Dendritic cell treated with granulocyte-macrophage colony-stimulating factor and Interleukin-4, amounts not matched to agents 40 ng/mL and 50 ng/mL, for 4 days (primary cell): ENCODE results near the gene CRYZ.
A peak's percentile ranks its signal among the peaks of the same experiment; 100 is the strongest.
"Not testable (repeated sequence)": the region's sequence is repeated elsewhere in the genome, so short reads cannot be mapped to it uniquely, and the experiment has no call there.

ENCODE experiments used
- H3K27ac Mint-ChIP-seq: one replicate; pipeline ENCODE4 v1.8.0; 2022; ENCODE audit warnings: mild to moderate bottlenecking, mixed read lengths
- H3K27me3 Mint-ChIP-seq: one replicate; pipeline ENCODE4 v1.8.0; 2022; ENCODE audit warnings: mild to moderate bottlenecking, mixed read lengths
- H3K36me3 Mint-ChIP-seq: one replicate; pipeline ENCODE4 v1.8.0; 2022; ENCODE audit warnings: low read depth, mixed read lengths
- H3K4me1 Mint-ChIP-seq: one replicate; pipeline ENCODE4 v1.8.0; 2022; ENCODE audit warnings: low read depth, mixed read lengths
- H3K4me3 Mint-ChIP-seq: one replicate; pipeline ENCODE4 v1.8.0; 2022; ENCODE audit warnings: mild to moderate bottlenecking, moderate library complexity, mixed read lengths
- H3K9me3 Mint-ChIP-seq: one replicate; pipeline ENCODE4 v1.8.0; 2022; ENCODE audit warnings: mixed read lengths
- intact Hi-C: fragments of 100-400 bp; cut with micrococcal nuclease; formaldehyde crosslinking; loops from one replicate; pipeline ENCODE4 v1.15.0; 2022

CRYZ gene, protein sequence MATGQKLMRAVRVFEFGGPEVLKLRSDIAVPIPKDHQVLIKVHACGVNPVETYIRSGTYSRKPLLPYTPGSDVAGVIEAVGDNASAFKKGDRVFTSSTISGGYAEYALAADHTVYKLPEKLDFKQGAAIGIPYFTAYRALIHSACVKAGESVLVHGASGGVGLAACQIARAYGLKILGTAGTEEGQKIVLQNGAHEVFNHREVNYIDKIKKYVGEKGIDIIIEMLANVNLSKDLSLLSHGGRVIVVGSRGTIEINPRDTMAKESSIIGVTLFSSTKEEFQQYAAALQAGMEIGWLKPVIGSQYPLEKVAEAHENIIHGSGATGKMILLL

DNA sequence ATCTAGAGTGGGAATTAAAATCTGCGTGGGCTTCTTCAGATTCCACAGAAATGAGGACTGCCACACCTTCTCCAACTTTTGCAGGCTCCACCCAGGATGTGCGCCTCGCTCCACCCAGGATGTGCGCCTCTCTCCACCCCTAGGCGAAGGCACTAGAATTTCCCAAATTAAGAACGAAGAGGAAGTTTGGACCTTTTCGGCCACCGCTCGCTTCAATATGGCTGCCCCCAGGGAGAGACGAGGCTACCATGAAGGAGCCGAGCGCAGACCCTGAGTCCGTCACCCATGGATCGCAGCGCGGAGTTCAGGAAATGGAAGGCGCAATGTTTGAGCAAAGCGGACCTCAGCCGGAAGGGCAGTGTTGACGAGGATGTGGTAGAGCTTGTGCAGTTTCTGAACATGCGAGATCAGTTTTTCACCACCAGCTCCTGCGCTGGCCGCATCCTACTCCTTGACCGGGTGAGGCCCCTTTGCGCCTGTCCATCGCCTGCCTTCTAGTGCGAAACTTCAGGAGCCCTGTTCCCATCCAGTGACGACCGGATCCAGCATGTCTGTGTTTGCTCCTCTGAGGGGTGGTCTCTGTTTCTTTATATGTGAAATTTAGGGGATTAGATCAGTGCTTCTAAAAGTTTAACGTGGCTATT, at the start of gene CRYZ, which contains the start of gene TYW3:
Gene CRYZ (minus strand): TSS at position 91 of the 644 bp plus-strand sequence. CDS start 8,229 bp downstream, outside the sequence.
Gene TYW3 (plus strand): TSS at position 193 of the 644 bp plus-strand sequence. CDS start 93 bp downstream, at position 286.
- H3K9me3 Mint-ChIP-seq = no peaks in the 10 kb centered on the region
- intact Hi-C loops = loop anchor here (5.0 kb wide), 2 partner anchors 531 to 1054 kb away; partner anchors contain the start of gene RABGGTB
- peak within 1 kb of the TSS; percentile 91 for H3K27ac Mint-ChIP-seq
- peaks cover 31% of the 10 kb centered on the region for H3K4me1 Mint-ChIP-seq
- peak within 1 kb of the TSS; percentile 89 for H3K4me3 Mint-ChIP-seq
- peaks cover 42% of the 10 kb centered on the region for H3K36me3 Mint-ChIP-seq
- no peaks in the 10 kb centered on the region for H3K27me3 Mint-ChIP-seq

DNA sequence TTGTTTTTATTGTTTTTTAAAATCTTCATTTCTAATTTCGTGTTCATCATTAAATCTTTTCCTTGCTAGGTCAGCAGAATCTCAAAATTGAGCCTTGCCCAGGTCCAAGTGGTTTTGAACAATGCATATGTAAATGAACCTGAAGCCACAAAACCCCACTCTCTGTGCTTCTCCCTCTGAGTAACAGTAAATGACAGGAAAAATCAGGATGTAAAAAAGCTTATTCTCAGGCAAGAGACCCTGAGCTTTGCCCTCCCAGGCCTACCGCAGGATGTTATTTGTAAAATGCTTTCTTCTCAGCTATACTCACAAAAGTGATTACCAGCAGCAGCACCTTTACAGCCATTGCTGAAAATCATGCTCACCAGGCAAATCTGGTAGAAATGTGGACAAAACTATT, 47.7 kb upstream of the CRYZ start:
- H3K9me3 Mint-ChIP-seq = no peaks in the 10 kb centered on the region
- intact Hi-C loops = no loop called here
- no peak overlapping the region for H3K4me3 Mint-ChIP-seq
- H3K27ac Mint-ChIP-seq = no peak overlapping the region
- no peaks in the 10 kb centered on the region for H3K4me1 Mint-ChIP-seq
- peaks cover 6% of the 10 kb centered on the region for H3K27me3 Mint-ChIP-seq
- H3K36me3 Mint-ChIP-seq = no peaks in the 10 kb centered on the region

DNA sequence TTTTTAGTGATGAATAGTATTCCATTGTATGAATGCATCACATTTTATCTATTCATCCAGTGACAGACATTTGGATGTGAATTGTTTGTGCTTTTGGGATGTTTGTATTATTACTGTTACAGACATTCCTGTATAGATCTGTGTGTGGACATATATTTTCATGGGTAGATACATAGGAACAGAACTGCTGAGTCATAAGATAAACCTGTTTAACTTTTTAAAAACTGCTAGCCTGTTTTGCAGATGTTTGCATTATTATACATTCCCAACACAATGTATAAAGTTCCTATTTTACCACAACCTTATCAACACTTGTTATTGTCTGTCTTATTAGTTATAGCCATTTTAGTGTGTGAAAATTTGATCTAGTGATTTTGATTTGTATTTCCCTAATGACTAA, 46.9 kb upstream of the CRYZ start:
- H3K27me3 Mint-ChIP-seq = peaks cover 6% of the 10 kb centered on the region
- intact Hi-C loops = no loop called here

DNA sequence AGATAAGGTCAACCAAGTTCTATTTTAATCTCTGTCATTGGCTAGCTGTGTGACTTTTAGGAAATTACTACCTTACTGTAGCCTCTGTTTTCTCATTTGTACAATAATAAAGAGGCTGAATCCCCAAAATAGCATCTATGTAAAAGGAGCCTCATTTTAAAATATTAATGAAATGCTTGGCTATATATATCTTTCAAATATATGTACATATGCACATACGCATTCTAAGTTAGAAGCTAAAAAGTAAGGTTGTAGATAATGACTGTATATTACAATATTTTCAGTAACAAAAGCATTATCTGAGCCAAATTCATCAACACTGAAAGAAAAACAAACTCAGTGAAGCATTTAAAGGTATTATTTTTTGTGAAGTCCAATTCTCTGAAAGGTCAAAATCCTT, 44.7 kb upstream of the CRYZ start:
- H3K9me3 Mint-ChIP-seq = no peaks in the 10 kb centered on the region
- intact Hi-C loops = no loop called here
- peaks cover 3% of the 10 kb centered on the region for H3K27me3 Mint-ChIP-seq
- no peak overlapping the region for H3K27ac Mint-ChIP-seq
- no peaks in the 10 kb centered on the region for H3K36me3 Mint-ChIP-seq
- no peak overlapping the region for H3K4me3 Mint-ChIP-seq
- H3K4me1 Mint-ChIP-seq = no peaks in the 10 kb centered on the region

More for the DNA sequence above, 46.9 kb upstream of the CRYZ start:
- Mint-ChIP-seq H3K4me3 (no peak overlapping the region), H3K36me3 (no peaks in the 10 kb centered on the region), H3K27ac (no peak overlapping the region), H3K9me3 (no peaks in the 10 kb centered on the region), H3K4me1 (no peaks in the 10 kb centered on the region)

DNA sequence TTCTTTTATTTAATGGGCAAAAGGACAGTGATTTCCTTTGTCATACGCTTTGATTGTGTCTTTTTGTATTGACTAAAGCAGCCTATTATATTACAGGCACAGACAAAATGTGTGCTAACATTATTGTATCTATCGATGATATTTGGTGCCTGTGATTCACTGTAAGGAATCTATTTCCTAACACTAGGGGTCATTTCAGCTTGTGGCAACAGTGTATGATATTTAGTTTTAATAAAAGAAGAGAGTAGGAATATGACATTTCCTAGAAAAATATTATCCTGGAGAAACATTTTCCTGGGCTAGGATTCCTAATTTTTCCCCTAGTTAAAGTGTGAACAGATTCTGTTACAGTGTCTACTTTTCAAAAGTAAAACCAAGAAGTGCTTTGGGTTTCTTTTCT, 42.9 kb upstream of the CRYZ start:
- H3K27me3 Mint-ChIP-seq = peaks cover 3% of the 10 kb centered on the region

DNA sequence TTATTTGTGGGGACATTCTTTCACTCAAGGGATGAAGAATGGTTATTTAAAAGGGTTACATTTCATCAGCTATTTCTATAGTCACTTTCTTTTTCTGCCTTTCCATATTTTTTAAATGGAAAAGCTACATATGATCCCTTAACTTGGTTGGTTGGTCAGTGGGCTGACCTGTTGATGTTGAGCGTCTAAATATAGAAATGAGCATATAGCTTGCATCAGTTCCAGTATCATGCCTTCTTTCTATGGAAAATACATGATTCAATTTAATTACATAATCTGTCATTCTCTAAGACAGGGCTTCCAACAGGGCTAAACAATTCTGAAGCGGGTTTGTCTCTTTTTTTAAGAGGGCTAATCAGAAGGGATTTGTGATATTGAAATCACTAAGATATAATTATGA, 40.7 kb upstream of the CRYZ start:
- H3K27ac Mint-ChIP-seq = no peak overlapping the region
- no peaks in the 10 kb centered on the region for H3K4me1 Mint-ChIP-seq
- no peaks in the 10 kb centered on the region for H3K9me3 Mint-ChIP-seq
- no peak overlapping the region for H3K4me3 Mint-ChIP-seq
- intact Hi-C loops = loop anchor here (1.0 kb wide), 1 partner anchor 432 kb away; no protein-coding TSS in a partner anchor
- H3K27me3 Mint-ChIP-seq = peaks cover 3% of the 10 kb centered on the region
- H3K36me3 Mint-ChIP-seq = no peaks in the 10 kb centered on the region

More for the DNA sequence above, 42.9 kb upstream of the CRYZ start:
- no peak overlapping the region for H3K27ac Mint-ChIP-seq
- no peak overlapping the region for H3K4me3 Mint-ChIP-seq
- no peaks in the 10 kb centered on the region for H3K36me3 Mint-ChIP-seq
- H3K4me1 Mint-ChIP-seq = no peaks in the 10 kb centered on the region
- no peaks in the 10 kb centered on the region for H3K9me3 Mint-ChIP-seq
- intact Hi-C loops = no loop called here

DNA sequence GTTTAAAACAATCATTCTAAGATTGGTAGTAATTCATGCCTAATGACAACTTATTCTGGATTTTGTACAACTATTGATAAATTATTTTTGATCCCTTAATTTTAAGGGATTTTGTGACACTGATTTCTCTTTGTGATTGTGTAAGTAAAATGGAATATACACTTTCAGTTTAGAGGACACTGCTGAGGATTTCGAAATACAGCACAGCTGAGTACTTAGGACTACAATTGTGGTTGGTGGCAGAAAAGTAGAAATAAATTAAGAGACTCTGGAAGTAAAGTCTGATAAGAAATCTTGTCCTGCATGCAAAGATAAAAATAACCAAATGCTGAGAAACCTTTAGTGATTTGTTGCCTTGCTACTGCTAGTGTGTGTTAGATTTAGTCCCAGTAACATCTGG, 40.1 kb upstream of the CRYZ start:
- Mint-ChIP-seq H3K4me1 (no peaks in the 10 kb centered on the region), H3K36me3 (no peaks in the 10 kb centered on the region), H3K9me3 (no peaks in the 10 kb centered on the region), H3K27ac (no peak overlapping the region), H3K4me3 (no peak overlapping the region), H3K27me3 (no peaks in the 10 kb centered on the region)
- intact Hi-C loops = loop anchor here (1.0 kb wide), 1 partner anchor 432 kb away; no protein-coding TSS in a partner anchor

DNA sequence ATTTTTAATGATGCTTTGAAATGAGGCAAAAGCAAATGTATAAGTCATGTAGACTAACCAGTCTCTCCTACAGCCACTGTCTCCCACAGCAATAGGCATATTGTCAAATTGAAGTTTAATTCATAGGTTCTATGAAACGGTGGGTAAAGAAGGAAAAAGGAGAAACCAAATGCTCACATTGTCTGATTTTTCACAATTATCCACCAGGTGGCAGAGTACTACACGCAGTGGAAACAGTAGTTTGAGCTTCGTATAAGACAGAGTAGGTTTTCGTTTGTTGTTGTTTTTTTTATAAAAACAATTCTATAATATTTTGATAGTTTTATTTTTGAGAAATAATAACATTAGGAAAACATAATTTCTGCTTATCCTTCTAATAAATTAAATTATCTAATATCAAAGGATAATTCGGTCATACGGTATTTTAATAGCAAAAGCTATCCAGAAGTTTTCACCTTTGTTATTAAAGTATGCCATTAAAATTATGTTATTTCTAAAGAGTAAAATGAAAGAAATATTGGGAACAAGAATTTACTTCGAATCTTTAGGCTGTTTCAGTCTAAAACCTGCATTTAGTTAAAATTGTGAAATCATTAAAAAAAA, 39.2 kb upstream of the CRYZ start:
- Mint-ChIP-seq H3K36me3 (no peaks in the 10 kb centered on the region), H3K27me3 (no peaks in the 10 kb centered on the region), H3K27ac (no peak overlapping the region), H3K9me3 (no peaks in the 10 kb centered on the region), H3K4me3 (no peak overlapping the region), H3K4me1 (no peaks in the 10 kb centered on the region)
- intact Hi-C loops = no loop called here

DNA sequence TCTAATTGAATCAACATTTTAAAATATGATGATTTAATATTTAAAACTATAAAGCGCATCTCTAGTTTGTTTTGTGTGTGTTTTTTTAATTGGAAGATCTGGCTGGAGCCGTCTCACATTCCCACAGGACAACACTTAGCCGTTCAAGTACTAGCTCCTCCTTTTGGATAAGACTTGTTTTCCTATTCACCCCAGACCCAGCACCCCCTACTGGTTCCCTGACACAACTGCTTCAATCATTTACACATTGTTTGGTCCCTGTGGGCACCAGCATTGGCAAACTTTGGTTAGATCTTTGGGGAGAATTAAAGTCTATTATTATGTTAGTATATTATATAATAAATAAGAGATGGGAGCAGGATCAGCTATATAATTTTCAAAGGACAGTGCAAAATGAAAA, 34.6 kb upstream of the CRYZ start:
- H3K27ac Mint-ChIP-seq = no peak overlapping the region
- H3K9me3 Mint-ChIP-seq = no peaks in the 10 kb centered on the region
- no peak overlapping the region for H3K4me3 Mint-ChIP-seq
- intact Hi-C loops = no loop called here
- no peaks in the 10 kb centered on the region for H3K4me1 Mint-ChIP-seq
- peaks cover 25% of the 10 kb centered on the region for H3K36me3 Mint-ChIP-seq
- no peaks in the 10 kb centered on the region for H3K27me3 Mint-ChIP-seq

DNA sequence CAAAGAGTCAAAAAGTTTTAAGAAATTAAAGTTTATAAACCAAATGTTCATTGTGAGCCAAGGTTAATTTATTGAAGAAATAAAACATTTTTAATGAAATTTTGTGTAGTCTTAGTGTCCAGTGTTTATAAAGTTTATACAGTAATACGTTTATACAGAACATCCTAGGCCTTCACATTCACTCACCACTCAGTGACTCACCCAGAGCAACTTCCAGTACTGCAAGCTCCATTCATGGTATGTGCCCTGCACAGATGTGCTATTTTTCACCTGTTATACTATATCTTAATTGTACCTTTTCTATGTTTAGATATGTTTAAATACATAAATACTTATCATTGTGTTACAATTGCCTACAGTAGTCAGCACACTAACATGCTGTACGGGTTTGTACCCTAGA, 33.7 kb upstream of the CRYZ start:
- H3K27me3 Mint-ChIP-seq = no peaks in the 10 kb centered on the region
- H3K4me1 Mint-ChIP-seq = no peaks in the 10 kb centered on the region
- no peak overlapping the region for H3K27ac Mint-ChIP-seq
- H3K36me3 Mint-ChIP-seq = peaks cover 34% of the 10 kb centered on the region
- intact Hi-C loops = no loop called here
- H3K4me3 Mint-ChIP-seq = no peak overlapping the region
- no peaks in the 10 kb centered on the region for H3K9me3 Mint-ChIP-seq

DNA sequence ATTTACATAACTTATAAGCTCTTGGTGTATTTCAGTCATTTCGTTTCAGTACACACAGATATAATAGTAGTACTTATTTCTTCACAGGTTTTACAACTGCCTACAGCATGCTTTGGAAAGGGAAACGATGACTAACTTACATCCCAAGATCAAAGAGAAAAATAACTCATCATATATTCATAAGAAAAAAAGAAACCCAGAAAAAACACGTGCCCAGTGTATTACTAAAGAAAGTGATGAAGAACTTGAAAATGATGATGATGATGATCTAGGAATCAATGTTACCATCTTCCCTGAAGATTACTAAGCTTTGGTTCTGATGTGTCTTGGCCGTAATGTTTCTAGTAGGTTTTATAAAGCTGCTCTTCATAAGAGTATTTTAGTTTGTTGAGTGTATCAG, 31.0 kb upstream of the CRYZ start:
- no peaks in the 10 kb centered on the region for H3K4me1 Mint-ChIP-seq
- H3K27me3 Mint-ChIP-seq = no peaks in the 10 kb centered on the region
- H3K4me3 Mint-ChIP-seq = no peak overlapping the region
- no peaks in the 10 kb centered on the region for H3K9me3 Mint-ChIP-seq
- intact Hi-C loops = no loop called here
- H3K36me3 Mint-ChIP-seq = peaks cover 60% of the 10 kb centered on the region
- no peak overlapping the region for H3K27ac Mint-ChIP-seq

DNA sequence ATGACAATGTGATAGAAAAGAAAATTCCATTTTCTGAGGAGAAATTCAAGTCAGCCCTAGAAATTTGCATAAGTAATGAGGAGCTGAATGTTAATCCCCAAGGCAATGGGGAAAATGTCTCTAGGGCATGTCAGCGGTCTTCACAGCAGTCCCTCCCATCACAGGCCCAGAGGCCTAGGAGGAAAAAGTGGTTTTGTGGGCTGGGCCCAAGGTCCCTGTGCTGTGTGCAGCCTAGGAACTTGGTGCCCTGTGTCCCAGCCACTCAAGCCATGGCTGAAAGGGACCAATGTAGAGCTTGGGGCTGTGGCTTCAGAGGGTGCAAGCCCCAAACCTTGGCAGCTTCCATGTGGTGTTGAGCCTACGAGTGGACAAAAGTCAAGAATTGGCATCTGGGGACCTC, 23.8 kb upstream of the CRYZ start:
- H3K27ac Mint-ChIP-seq, H3K4me3 Mint-ChIP-seq, intact Hi-C loops, H3K4me1 Mint-ChIP-seq, H3K27me3 Mint-ChIP-seq: not testable (repeated sequence)
- peaks cover 97% of the 10 kb centered on the region for H3K36me3 Mint-ChIP-seq
- peaks cover 18% of the 10 kb centered on the region for H3K9me3 Mint-ChIP-seq

DNA sequence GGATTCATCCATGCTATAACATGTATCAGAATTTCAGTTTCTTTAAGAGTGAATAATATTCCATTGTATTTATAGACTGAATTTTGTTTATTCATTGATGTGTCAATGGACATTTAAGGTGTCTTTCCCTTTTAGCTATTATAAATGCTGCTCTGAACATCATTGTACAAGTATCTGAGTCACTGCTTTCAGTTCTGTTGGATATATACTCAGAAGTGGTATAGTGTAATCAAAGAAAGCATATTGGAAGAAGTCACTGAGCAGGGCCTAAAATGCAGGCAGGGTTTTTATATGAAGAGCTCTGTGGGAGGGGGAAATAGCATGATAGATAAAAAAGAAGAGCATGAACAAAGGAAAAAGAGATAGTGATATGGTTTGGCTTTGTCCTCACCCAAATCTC, 22.6 kb upstream of the CRYZ start:
- Mint-ChIP-seq H3K4me1 (no peaks in the 10 kb centered on the region), H3K9me3 (peaks cover 18% of the 10 kb centered on the region), H3K36me3 (peaks cover 97% of the 10 kb centered on the region), H3K27me3 (no peaks in the 10 kb centered on the region), H3K4me3 (no peak overlapping the region), H3K27ac (no peak overlapping the region)
- intact Hi-C loops = no loop called here

DNA sequence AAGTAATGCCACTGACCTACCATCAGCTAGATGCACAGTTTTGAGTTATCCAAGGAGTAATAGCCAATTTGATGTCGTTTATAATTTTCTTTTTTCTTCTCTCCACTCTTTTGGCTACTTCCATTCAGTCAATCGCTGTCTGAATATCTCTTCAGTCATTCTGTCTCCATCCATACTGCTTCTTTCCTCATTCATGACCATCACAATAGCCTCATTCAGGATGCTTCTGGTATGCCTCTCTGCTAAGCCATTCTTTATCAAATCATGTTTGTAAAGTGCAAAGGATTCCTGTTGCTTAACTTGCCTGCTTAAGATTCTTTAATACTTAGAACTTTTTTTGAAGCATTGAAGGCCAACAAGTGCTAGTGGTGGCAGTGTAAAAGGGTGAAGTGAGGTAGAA, 20.3 kb upstream of the CRYZ start:
- Mint-ChIP-seq H3K27me3 (no peaks in the 10 kb centered on the region), H3K27ac (no peak overlapping the region), H3K4me3 (no peak overlapping the region), H3K9me3 (peaks cover 18% of the 10 kb centered on the region), H3K36me3 (peaks cover 98% of the 10 kb centered on the region), H3K4me1 (no peaks in the 10 kb centered on the region)
- intact Hi-C loops = no loop called here
